ENCODE results near the gene PCMTD2. TPM values are rescaled to one million over a fixed set of nuclear protein-coding genes. Genes with fewer than 3 reads are reported as not detected.

Gene PCMTD2
- 40.6 and 55.6 TPM in 2 replicates for total RNA-seq

DNA sequence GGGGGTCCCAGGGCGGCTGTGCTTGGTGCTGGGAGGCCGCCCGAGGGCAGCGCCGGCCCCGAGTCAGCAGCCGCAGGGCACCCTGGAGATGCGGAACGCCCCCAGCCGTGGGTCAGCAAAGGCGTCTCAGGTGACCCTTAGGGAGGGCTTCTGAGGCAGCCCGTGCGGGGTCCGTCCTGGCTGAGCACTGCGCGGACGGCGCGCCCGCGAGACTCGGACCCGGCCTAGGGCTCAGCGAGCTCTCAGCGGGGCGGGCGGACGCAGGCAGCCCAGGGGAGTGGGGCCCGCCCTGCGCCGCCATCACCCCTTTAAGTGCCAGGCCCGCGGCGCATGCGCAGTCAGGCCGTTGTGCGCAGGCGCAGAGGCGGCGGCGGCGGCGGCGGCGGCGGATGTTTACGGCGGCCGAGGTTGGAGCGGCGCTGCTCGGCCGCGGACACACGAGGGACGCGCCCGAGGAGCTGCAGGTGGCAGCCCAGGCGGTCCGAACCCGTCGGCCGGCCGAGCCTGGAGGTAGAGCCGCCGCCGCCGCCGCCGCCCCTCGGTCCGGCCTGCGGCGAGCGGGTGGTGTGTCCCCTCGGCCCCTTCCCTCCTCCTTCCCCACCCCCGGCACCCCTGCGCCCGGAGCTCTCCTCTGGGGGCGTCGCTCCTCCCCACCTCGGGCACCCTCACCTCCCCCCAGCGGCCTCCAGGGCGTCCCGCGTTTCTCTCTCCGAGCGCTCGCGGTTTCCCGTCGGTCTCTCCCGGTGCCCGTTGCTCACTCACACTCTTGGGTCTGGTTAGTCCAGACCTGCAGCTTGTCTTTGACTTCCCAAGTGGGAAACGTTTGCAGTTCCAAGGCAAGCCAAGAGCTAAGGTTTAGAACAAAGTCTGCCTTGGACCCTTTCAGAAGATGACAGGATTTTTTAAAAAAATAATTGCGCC, at the start of gene PCMTD2:
PCMTD2 (plus strand) TSS at position 388 of the 921 bp plus-strand sequence. CDS start 4,218 bp downstream, outside the sequence.

Other genes with a start within 250 kb of the PCMTD2 start
- gene C20orf204, start 219.6 kb upstream of the PCMTD2 start, total RNA-seq, result 0.77 and 1.2 TPM in 2 replicates
- gene SOX18, start 206.1 kb upstream of the PCMTD2 start, total RNA-seq, result 0.12 TPM in 1 of 2 replicates, not detected in the other
- gene TCEA2, start 192.6 kb upstream of the PCMTD2 start, total RNA-seq, result 10.8 and 24.7 TPM in 2 replicates
- 7.5 and 8.7 TPM in 2 replicates for gene RGS19, start 176.2 kb upstream of the PCMTD2 start, total RNA-seq
- gene OPRL1, start 175.7 kb upstream of the PCMTD2 start, total RNA-seq, result 1.1 and 2.1 TPM in 2 replicates
- gene LKAAEAR1, start 171.3 kb upstream of the PCMTD2 start, total RNA-seq, result not detected in 2 replicates
- not detected in 2 replicates for gene NPBWR2, start 148.2 kb upstream of the PCMTD2 start, total RNA-seq
- gene MYT1, start 91.3 kb upstream of the PCMTD2 start, total RNA-seq, result not detected in 2 replicates

All from uterine smooth muscle cell (primary cell).